Gastrocnemius medialis (tissue), 4 donors: Measurements from ENCODE around the gene CHAMP1. TPM values are rescaled to one million over a fixed set of nuclear protein-coding genes. Genes with fewer than 3 reads are reported as not detected.

Experiments
- ATAC-seq, 2 donors: fragments of 150-250 bp; one replicate each; pipeline ENCODE4 v1.9.1; 2016
- DNase-seq, 2 donors: peaks; one replicate each; pipeline ENCODE4 v3.0.0-alpha.2; 2019
- H3K27ac ChIP-seq, 4 donors: fragments of 200-600 bp; sonication (generic); 1 replicate in 1 of 4; 2 replicates in 3 of 4; pipeline ENCODE4 v1.5.1; 2016 to 2018; ENCODE audit warnings: mild to moderate bottlenecking in 2 of 4, moderate library complexity in 1 of 4
- H3K27me3 ChIP-seq, 3 donors: fragments of 200-600 bp; sonication (generic) in 2 of 3; 1 replicate in 1 of 3; 2 replicates in 2 of 3; pipeline versions ENCODE4 v1.5.1 to v1.6.0; 2016 to 2019; ENCODE audit warnings: mild to moderate bottlenecking in 1 of 3, moderate library complexity in 1 of 3
- H3K36me3 ChIP-seq, 2 donors: fragments of 200-600 bp; sonication (generic) in 1 of 2; one replicate each; pipeline ENCODE4 v1.5.1; 2017 to 2018
- H3K4me1 ChIP-seq, 2 donors: fragments of 200-600 bp; sonication (generic) in 1 of 2; one replicate each; pipeline ENCODE4 v1.5.1; 2016 to 2017; ENCODE audit warnings: mild to moderate bottlenecking in 2 of 2
- H3K4me3 ChIP-seq, 4 donors: fragments of 200-600 bp; sonication (generic) in 3 of 4; 1 replicate in 1 of 4; 2 replicates in 3 of 4; pipeline ENCODE4 v1.5.1; 2016 to 2019; ENCODE audit warnings: mild to moderate bottlenecking in 2 of 4
- H3K9me3 ChIP-seq, 3 donors: fragments of 200-600 bp; sonication (generic) in 2 of 3; 1 replicate in 1 of 3; 2 replicates in 2 of 3; pipeline ENCODE4 v1.5.1; 2016 to 2019
- CTCF ChIP-seq, 5 experiments: fragments of 450-650 bp in 3 of 5; fragments of 200-600 bp in 2 of 5; sonication (generic) in 2 of 5; IDR thresholded peaks in 4 of 5; conservative IDR thresholded peaks in 1 of 5; 1 replicate in 4 of 5; 2 replicates in 1 of 5; pipeline ENCODE4 v1.5.1; 2016 to 2019; ENCODE audit warnings: antibody characterized with exemption in 5 of 5, mild to moderate bottlenecking in 3 of 5, moderate library complexity in 3 of 5
- POLR2A ChIP-seq, 2 donors: fragments of 450-650 bp; IDR thresholded peaks; one replicate each; pipeline ENCODE4 v1.6.1; 2017; ENCODE audit warnings: antibody characterized with exemption in 2 of 2, mild to moderate bottlenecking in 2 of 2, moderate library complexity in 2 of 2
- in situ Hi-C, 4 donors: fragments of 200-750 bp; cut with MboI; loops; one replicate each; pipeline versions ENCODE4 v1.15.0 to v1.8.0; 2017; ENCODE audit warnings: low sequenced_read_pairs in 4 of 4
- intact Hi-C: fragments of 100-400 bp; cut with DNase I; formaldehyde crosslinking; loops from one replicate; pipeline ENCODE4 v1.15.1; 2023; ENCODE audit warnings: low total_unique reads
- total RNA-seq, 4 donors: library from RNA; depleted of rRNA; stranded (reverse); fragments of >200 nt; gene quantifications; one replicate each; pipeline versions ENCODE4 v1.1.0 to v1.2.3, GENCODE V29; 2016

The CHAMP1 gene
- total RNA-seq, 4 donors from 2014 or later, result 18.2 to 20.3 (median 19.8) TPM

- no peak overlapping the region for H3K4me3 ChIP-seq
- peaks cover 0 to 18% of the 10 kb centered on the region in 2 donors for H3K36me3 ChIP-seq
- in situ Hi-C loops, result no loop called here
- no peaks in the 10 kb centered on the region for H3K9me3 ChIP-seq
- intact Hi-C loops, result no loop called here
- TF ChIP-seq POLR2A (IDR thresholded peaks at IDR 0.05) (no peak), CTCF (IDR thresholded peaks at IDR 0.05 in 4 of 5, conservative IDR thresholded peaks at IDR 0.05 in 1 of 5) (no peak)
- no peak for DNase-seq
- no peaks in the 10 kb centered on the region for H3K27me3 ChIP-seq
- H3K27ac ChIP-seq, result no peak overlapping the region
- ATAC-seq, result no peak
- peaks cover 4 to 8% of the 10 kb centered on the region in 2 donors for H3K4me1 ChIP-seq
Measured at GRCh38 chr13:114309806-114310410, 4.4 kb upstream of the CHAMP1 start.

GRCh38 chr13:114310956-114311355 lies 3.3 kb upstream of the CHAMP1 start:
- Histone ChIP-seq H3K27me3 (no peaks in the 10 kb centered on the region), H3K4me1 (peaks cover 13 to 16% of the 10 kb centered on the region in 2 donors), H3K36me3 (peaks cover 0 to 15% of the 10 kb centered on the region in 2 donors), H3K4me3 (no peak overlapping the region), H3K27ac (no peak overlapping the region), H3K9me3 (no peaks in the 10 kb centered on the region)
- ATAC-seq (no peak), DNase-seq (no peak)
- in situ Hi-C loops, result no loop called here
- intact Hi-C loops, result no loop called here
- TF ChIP-seq POLR2A (IDR thresholded peaks at IDR 0.05) (no peak), CTCF (IDR thresholded peaks at IDR 0.05 in 4 of 5, conservative IDR thresholded peaks at IDR 0.05 in 1 of 5) (no peak)

- ATAC-seq, result no peak
- in situ Hi-C loops, result no loop called here
Measured at GRCh38 chr13:114311387-114311786, 2.9 kb upstream of the CHAMP1 start.

GRCh38 chr13:114311908-114312307 lies 2.4 kb upstream of the CHAMP1 start:
- Histone ChIP-seq H3K36me3 (peaks cover 0 to 5% of the 10 kb centered on the region in 2 donors), H3K27ac (no peak overlapping the region), H3K4me3 (no peak overlapping the region), H3K4me1 (peaks cover 15 to 16% of the 10 kb centered on the region in 2 donors), H3K9me3 (no peaks in the 10 kb centered on the region), H3K27me3 (no peaks in the 10 kb centered on the region)
- DNase-seq (no peak), ATAC-seq (no peak)
- in situ Hi-C loops (no loop called here), intact Hi-C loops (no loop called here)
- TF ChIP-seq CTCF (IDR thresholded peaks at IDR 0.05 in 4 of 5, conservative IDR thresholded peaks at IDR 0.05 in 1 of 5), result no peak
- TF ChIP-seq POLR2A (IDR thresholded peaks at IDR 0.05), result no peak

More at GRCh38 chr13:114311387-114311786, 2.9 kb upstream of the CHAMP1 start:
- Histone ChIP-seq H3K27ac (no peak overlapping the region), H3K4me1 (peaks cover 15 to 16% of the 10 kb centered on the region in 2 donors), H3K36me3 (peaks cover 0 to 10% of the 10 kb centered on the region in 2 donors), H3K27me3 (no peaks in the 10 kb centered on the region), H3K4me3 (no peak overlapping the region), H3K9me3 (no peaks in the 10 kb centered on the region)
- DNase-seq, result no peak
- TF ChIP-seq POLR2A (IDR thresholded peaks at IDR 0.05), result no peak
- no peak for TF ChIP-seq CTCF (IDR thresholded peaks at IDR 0.05 in 4 of 5, conservative IDR thresholded peaks at IDR 0.05 in 1 of 5)
- intact Hi-C loops, result no loop called here
